ENCODE results near the gene ATG13. TPM values are rescaled to one million over a fixed set of nuclear protein-coding genes. Genes with fewer than 3 reads are reported as not detected.

The ATG13 gene
- total and polyA plus RNA-seq, 2 of the 4 experiments (the other 2 are of a cell fraction), result 43.0 to 49.7 TPM

DNA sequence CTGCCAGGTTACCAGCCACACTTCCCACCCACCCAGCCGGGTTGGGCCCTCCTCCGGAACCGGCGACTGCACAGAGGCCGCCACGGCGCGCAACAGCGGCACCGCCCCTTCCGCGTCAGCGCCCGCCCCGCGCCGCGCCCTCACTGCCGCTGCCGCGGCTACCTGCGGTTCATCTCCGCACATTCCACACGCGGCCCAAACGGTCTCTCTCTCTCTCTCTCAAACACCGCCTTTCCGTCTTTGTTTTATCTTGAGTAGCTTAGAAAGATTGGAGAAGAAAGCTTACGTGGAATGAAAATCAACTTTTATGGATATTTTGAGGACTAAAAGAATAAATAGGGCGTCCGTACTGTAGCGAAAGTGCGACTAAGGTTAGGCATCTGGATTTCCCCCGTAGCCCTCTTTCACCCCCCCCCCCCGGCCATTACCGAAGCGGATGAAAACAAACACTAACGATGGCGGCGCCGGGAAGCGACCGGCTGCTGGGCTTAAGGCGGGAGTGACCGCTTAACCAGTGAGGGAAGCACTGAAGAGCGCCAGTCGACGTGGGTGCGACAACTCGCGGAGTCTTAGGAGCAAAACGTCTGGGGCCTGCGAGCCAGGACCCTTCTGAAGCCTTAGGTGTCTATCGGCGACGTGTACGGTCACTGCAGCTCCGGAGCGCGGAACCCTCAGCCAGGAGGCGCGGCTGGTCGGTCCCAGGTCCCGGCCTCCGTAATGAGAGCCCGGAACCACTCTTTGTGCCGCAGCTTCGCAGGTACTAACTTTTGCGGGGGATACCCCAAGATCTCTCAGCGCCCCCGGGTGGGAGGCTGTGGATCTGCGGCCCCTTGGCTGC, at the start of gene ATG13, which contains the start of gene HARBI1 (continued):
- peak; percentile 72 for TF ChIP-seq CTCF (conservative IDR thresholded peaks at IDR 0.05; ENCODE audit: low read depth, low read length)

DNA sequence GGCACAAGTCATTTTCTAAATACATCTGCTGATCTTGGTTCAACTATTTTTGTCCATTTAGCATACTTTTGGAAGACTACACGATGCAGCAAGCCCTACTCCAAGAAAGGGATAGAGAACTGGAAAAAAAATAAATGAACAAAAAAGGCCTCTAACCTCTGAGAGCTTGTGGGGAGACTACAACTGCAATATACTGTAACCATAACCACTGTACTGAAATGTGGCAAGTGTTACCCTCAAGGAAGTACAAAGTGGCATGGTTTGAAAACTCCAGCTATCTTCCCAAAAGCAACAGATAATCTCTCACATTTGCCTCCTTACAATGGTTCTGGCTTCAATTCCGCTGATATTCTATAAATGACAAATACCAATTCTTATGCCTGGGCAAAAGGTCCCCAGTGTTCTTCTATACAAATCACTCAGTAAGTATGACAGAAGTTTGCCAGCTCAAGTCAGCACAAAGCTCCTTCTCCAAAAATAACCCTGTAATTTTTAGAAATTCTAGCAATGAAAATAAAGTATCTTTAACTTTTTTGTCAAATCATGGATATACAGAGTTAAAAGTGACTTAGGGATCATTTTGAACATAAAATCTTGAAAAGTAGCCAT, 46.5 kb upstream of the ATG13 start:
- Histone ChIP-seq H2BK20ac (ENCODE audit: low read depth, low read length) (no peak overlapping the region), H2BK120ac (ENCODE audit: low read depth, low read length) (no peak overlapping the region), H2AK5ac (ENCODE audit: low read depth, low read length) (no peak overlapping the region), H4K20me1 (ENCODE audit: insufficient read depth, low read length) (peaks cover 13% of the 10 kb centered on the region), H4K91ac (ENCODE audit: insufficient read depth, low read depth, low read length) (no peak overlapping the region), H3K27ac (ENCODE audit: insufficient read depth, low read length) (no peak overlapping the region), H2BK15ac (ENCODE audit: low read depth, low read length) (no peak overlapping the region), H3K18ac (ENCODE audit: low read depth, low read length) (no peak overlapping the region), H2AK9ac (replicated peaks; ENCODE audit: low read depth, low read length, poor library complexity) (no peak overlapping the region), H3K4me2 (ENCODE audit: low read depth, low read length) (no peak overlapping the region), H3K9me3 (ENCODE audit: control insufficient read depth, insufficient read depth, low read length) (no peaks in the 10 kb centered on the region), H2AFZ (replicated peaks; ENCODE audit: low read length, poor library complexity) (no peak overlapping the region), H3K36me3 (ENCODE audit: control insufficient read depth, insufficient read depth, low read length) (0 out of 2 replicates have a peak, but pooled peaks cover 2% of the 10 kb centered on the region), H3K4me1 (ENCODE audit: control insufficient read depth, insufficient read depth, low read length) (0 out of 2 replicates have a peak, but pooled peaks cover 2% of the 10 kb centered on the region), H3K14ac (replicated peaks; ENCODE audit: low read depth, low read length) (no peak overlapping the region), H2BK5ac (ENCODE audit: low read depth, low read length, poor library complexity, severe bottlenecking) (no peak overlapping the region), H3K27me3 (ENCODE audit: control insufficient read depth, insufficient read depth, low read length) (no peaks in the 10 kb centered on the region), H3K56ac (ENCODE audit: extremely low read depth, insufficient read depth, low read length) (no peak overlapping the region), H3K79me1 (ENCODE audit: low read depth in 1 of 2, low read length in 2 of 2) (peaks cover 6 to 57% of the 10 kb centered on the region in 2 experiments), H4K5ac (ENCODE audit: low read depth, low read length) (no peak overlapping the region), H3K9ac (ENCODE audit: low read depth, low read length) (no peak overlapping the region), H4K8ac (ENCODE audit: low read depth in 2 of 2, low read length in 2 of 2) (no peak overlapping the region), H3K23ac (ENCODE audit: low read depth, low read length) (no peak overlapping the region), H3K4me3 (ENCODE audit: insufficient read depth, low read depth, low read length) (no peak overlapping the region), H3K9me1 (ENCODE audit: insufficient read depth, low read length) (peaks cover under 1% of the 10 kb centered on the region; the same call in 1 of the 2 replicates), H3K4ac (ENCODE audit: low read depth, low read length) (no peak overlapping the region)
- CTCF ChIA-PET, result interaction anchor here (0.7 kb wide), 1 partner anchor 11 kb away, joined by 5 read pairs; no protein-coding TSS in a partner anchor
- intact Hi-C loops (cut with micrococcal nuclease), result no loop called here
- DNase-seq (no peak), ATAC-seq (ENCODE audit: low read depth) (no peak)
- no CpG with 5 or more reads among the region's 2 CpGs for WGBS, 2 experiments (ENCODE audit: extremely low coverage in 2 of 2, insufficient read length in 1 of 2)
- POLR2A ChIA-PET (ENCODE audit: unreplicated experiment), result no interaction called here
- TF ChIP-seq SMC3 (IDR thresholded peaks at IDR 0.05; ENCODE audit: low read depth, low read length), result no peak
- TF ChIP-seq MXI1 (IDR thresholded peaks at IDR 0.05; ENCODE audit: borderline replicate concordance, low read depth, low read length), result no peak
- BruUV-seq (replicated peaks), result no TSS peak
- dilution Hi-C loops (cut with HindIII; ENCODE audit: low sequenced_read_pairs, unreplicated experiment), result no loop called here
- in situ Hi-C loops (cut with MboI; ENCODE audit: low sequenced_read_pairs), result no loop called here

Measured in IMR-90 (cell line).